Measurements from ENCODE around the gene MRPL2.

DNA sequence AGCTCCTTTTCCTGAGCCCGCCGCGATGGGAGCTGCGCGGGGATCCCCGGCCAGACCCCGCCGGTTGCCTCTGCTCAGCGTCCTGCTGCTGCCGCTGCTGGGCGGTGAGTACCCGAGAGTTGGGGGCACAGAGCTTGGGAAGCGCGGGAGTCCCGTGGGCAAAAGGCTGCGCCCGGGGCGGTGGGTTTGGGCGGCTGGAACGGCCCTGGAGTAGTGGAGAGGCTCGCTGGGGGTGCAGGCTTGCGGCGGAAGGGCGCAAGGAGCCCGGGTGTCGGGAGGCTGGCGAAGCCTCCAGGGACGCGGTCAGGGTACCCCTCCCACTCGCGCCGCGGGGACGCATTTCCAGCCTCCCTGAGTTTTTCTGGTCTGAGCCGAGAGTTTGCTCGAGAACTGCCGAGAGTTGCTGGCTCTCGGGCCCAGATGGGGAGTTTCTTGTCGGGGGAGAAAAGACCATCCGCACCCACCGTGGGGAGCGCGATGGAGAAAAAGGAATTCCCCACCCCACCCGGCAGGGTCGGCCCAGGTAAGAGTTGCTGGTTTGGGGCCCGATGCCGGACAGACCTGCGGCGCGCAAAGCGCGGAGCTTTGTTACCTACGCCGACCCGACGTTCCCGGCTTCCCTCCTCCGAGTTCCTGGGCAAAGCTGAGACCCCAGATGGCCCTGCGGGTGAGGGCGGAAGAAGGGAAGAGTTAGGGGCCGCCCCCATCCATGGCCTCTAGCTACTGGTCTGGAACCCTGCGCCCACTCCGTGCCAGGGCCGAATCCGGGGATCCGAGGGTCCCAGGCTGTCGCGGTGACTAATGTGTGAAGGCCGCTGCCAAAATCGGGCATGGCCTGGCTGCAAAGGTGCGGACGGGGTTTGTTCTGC lies 17.5 kb upstream of the MRPL2 start:
- TF ChIP-seq EP300 (IDR thresholded peaks at IDR 0.05) (no peak), CTCF (IDR thresholded peaks at IDR 0.05) (no peak), POLR2A (IDR thresholded peaks at IDR 0.05; ENCODE audit: low read depth) (no peak), POLR2AphosphoS5 (IDR thresholded peaks at IDR 0.05) (no peak)

All from esophagus muscularis mucosa (tissue), 4 donors.